Uterus (tissue), 4 donors: ENCODE data around the gene LRP1B. TPM values are rescaled to one million over a fixed set of nuclear protein-coding genes. Genes with fewer than 3 reads are reported as not detected.

Source experiments
- DNase-seq, 2 donors: peaks; one replicate each; pipeline ENCODE4 v3.0.0-alpha.2; 2019 to 2020
- H3K27ac ChIP-seq, 2 donors: fragments of 200-600 bp; sonication (generic); 1 replicate in 1 of 2; 2 replicates in 1 of 2; pipeline ENCODE4 v1.5.1; 2016 to 2018
- H3K27me3 ChIP-seq, 2 donors: fragments of 200-600 bp; sonication (generic); one replicate each; pipeline ENCODE4 v1.5.1; 2018 to 2019; ENCODE audit warnings: control low read depth in 1 of 2
- H3K36me3 ChIP-seq, 2 donors: fragments of 200-600 bp; sonication (generic); one replicate each; pipeline ENCODE4 v1.5.1; 2019; ENCODE audit warnings: control low read depth in 1 of 2
- H3K4me1 ChIP-seq, 2 donors: fragments of 200-600 bp; sonication (generic); one replicate each; pipeline ENCODE4 v1.5.1; 2018 to 2019; ENCODE audit warnings: control low read depth in 1 of 2
- H3K4me3 ChIP-seq, 2 donors: fragments of 200-600 bp; sonication (generic); 1 replicate in 1 of 2; 2 replicates in 1 of 2; pipeline ENCODE4 v1.5.1; 2018 to 2019; ENCODE audit warnings: mild to moderate bottlenecking in 1 of 2
- H3K9me3 ChIP-seq, 2 donors: fragments of 200-600 bp; sonication (generic); one replicate each; pipeline ENCODE4 v1.5.1; 2019; ENCODE audit warnings: control low read depth in 1 of 2
- CTCF ChIP-seq, 4 experiments: fragments of 200-600 bp in 2 of 4; fragments of 450-650 bp in 2 of 4; sonication (generic) in 2 of 4; IDR thresholded peaks; one replicate each; pipeline ENCODE4 v1.5.1; 2016 to 2019; ENCODE audit warnings: antibody characterized with exemption in 4 of 4, mild to moderate bottlenecking in 2 of 4, moderate library complexity in 1 of 4
- POLR2A ChIP-seq, 2 donors: fragments of 450-650 bp; IDR thresholded peaks; one replicate each; pipeline ENCODE4 v1.6.1; 2016; ENCODE audit warnings: antibody characterized with exemption in 2 of 2, mild to moderate bottlenecking in 1 of 2, moderate library complexity in 1 of 2
- intact Hi-C: fragments of 100-400 bp; cut with DNase I; formaldehyde crosslinking; loops from one replicate; pipeline ENCODE4 v1.15.1; 2023; ENCODE audit warnings: low total_unique reads
- total RNA-seq, 4 donors: library from RNA; depleted of rRNA in 3 of 4; stranded (reverse); fragments of >200 nt in 3 of 4; gene quantifications; one replicate each; pipeline versions ENCODE4 v1.1.0 to v1.2.4, GENCODE V29; 2014 to 2023
- donor health status: DM: yes; HTN: yes; CAD: no.

The LRP1B gene
- total RNA-seq, 4 donors from 2014 or later: 0.29 to 7.3 (median 0.79) TPM; not detected in 1

- H3K27ac ChIP-seq: no peak overlapping the region
- no peaks in the 10 kb centered on the region for H3K4me1 ChIP-seq
- H3K36me3 ChIP-seq: no peaks in the 10 kb centered on the region
- intact Hi-C loops: no loop called here
- no peak overlapping the region for H3K4me3 ChIP-seq
- H3K27me3 ChIP-seq: no peaks in the 10 kb centered on the region
- no peak for TF ChIP-seq POLR2A (IDR thresholded peaks at IDR 0.05)
- no peak for TF ChIP-seq CTCF (IDR thresholded peaks at IDR 0.05)
- DNase-seq: no peak
- H3K9me3 ChIP-seq: no peaks in the 10 kb centered on the region
Observed at GRCh38 chr2:141647353-141647752, 483.5 kb downstream of the LRP1B start.

GRCh38 chr2:141641462-141641861 lies 489.4 kb downstream of the LRP1B start:
- no peaks in the 10 kb centered on the region for H3K9me3 ChIP-seq
- TF ChIP-seq CTCF (IDR thresholded peaks at IDR 0.05) (no peak), POLR2A (IDR thresholded peaks at IDR 0.05) (no peak)
- H3K4me3 ChIP-seq: no peak overlapping the region
- intact Hi-C loops: no loop called here
- H3K36me3 ChIP-seq: no peaks in the 10 kb centered on the region
- DNase-seq: no peak
- no peak overlapping the region for H3K27ac ChIP-seq
- no peaks in the 10 kb centered on the region for H3K4me1 ChIP-seq
- no peaks in the 10 kb centered on the region for H3K27me3 ChIP-seq

GRCh38 chr2:141639809-141640208 lies 491.0 kb downstream of the LRP1B start:
- Histone ChIP-seq H3K36me3 (no peaks in the 10 kb centered on the region), H3K4me3 (no peak overlapping the region), H3K27me3 (no peaks in the 10 kb centered on the region), H3K27ac (no peak overlapping the region), H3K4me1 (no peaks in the 10 kb centered on the region), H3K9me3 (no peaks in the 10 kb centered on the region)
- TF ChIP-seq POLR2A (IDR thresholded peaks at IDR 0.05) (no peak), CTCF (IDR thresholded peaks at IDR 0.05) (no peak)
- intact Hi-C loops: no loop called here
- no peak for DNase-seq

GRCh38 chr2:141633132-141633531 lies 497.7 kb downstream of the LRP1B start:
- Histone ChIP-seq H3K9me3 (no peaks in the 10 kb centered on the region), H3K36me3 (no peaks in the 10 kb centered on the region), H3K27ac (no peak overlapping the region), H3K4me3 (no peak overlapping the region), H3K27me3 (no peaks in the 10 kb centered on the region), H3K4me1 (no peaks in the 10 kb centered on the region)
- DNase-seq: no peak
- intact Hi-C loops: no loop called here
- TF ChIP-seq CTCF (IDR thresholded peaks at IDR 0.05): no peak
- no peak for TF ChIP-seq POLR2A (IDR thresholded peaks at IDR 0.05)

GRCh38 chr2:141630407-141630930 lies 500.3 kb downstream of the LRP1B start:
- Histone ChIP-seq H3K36me3 (no peaks in the 10 kb centered on the region), H3K4me3 (no peak overlapping the region), H3K27me3 (no peaks in the 10 kb centered on the region), H3K9me3 (no peaks in the 10 kb centered on the region), H3K27ac (no peak overlapping the region), H3K4me1 (no peaks in the 10 kb centered on the region)
- no peak for DNase-seq
- TF ChIP-seq CTCF (IDR thresholded peaks at IDR 0.05) (no peak), POLR2A (IDR thresholded peaks at IDR 0.05) (no peak)
- intact Hi-C loops: no loop called here
